Right lobe of liver (tissue), 6 donors: ENCODE measurements around the gene LONP2. TPM values are rescaled to one million over a fixed set of nuclear protein-coding genes. Genes with fewer than 3 reads are reported as not detected.

Experiments
- ATAC-seq, 4 donors: fragments of 200-7000 bp; cut with Tn5 transposase; one replicate each; pipeline ENCODE4 v1.9.1; 2020; ENCODE audit warnings: mild to moderate bottlenecking in 4 of 4, moderate library complexity in 4 of 4
- DNase-seq, 3 donors: peaks; one replicate each; pipeline ENCODE4 v3.0.0-alpha.2; 2020
- H3K27ac ChIP-seq, 3 donors: fragments of 200-600 bp; one replicate each; pipeline ENCODE4 v1.8.0; 2022
- H3K27me3 ChIP-seq, 2 donors: fragments of 200-600 bp; one replicate each; pipeline ENCODE4 v1.8.0; 2022
- H3K36me3 ChIP-seq, 4 donors: fragments of 200-600 bp; sonication (generic) in 1 of 4; one replicate each; pipeline versions ENCODE4 v1.5.1 to v1.8.0; 2017 to 2022; ENCODE audit warnings: control low read depth in 1 of 4
- H3K4me1 ChIP-seq, 4 donors: fragments of 200-600 bp; sonication (generic) in 1 of 4; one replicate each; pipeline versions ENCODE4 v1.5.1 to v1.8.0; 2017 to 2022; ENCODE audit warnings: control low read depth in 1 of 4
- H3K4me3 ChIP-seq, 3 donors: fragments of 200-600 bp; one replicate each; pipeline ENCODE4 v1.8.0; 2022
- H3K9me3 ChIP-seq, 4 donors: fragments of 200-600 bp; sonication (generic) in 1 of 4; one replicate each; pipeline versions ENCODE4 v1.5.1 to v1.8.0; 2017 to 2022; ENCODE audit warnings: control low read depth in 1 of 4
- CTCF ChIP-seq, 4 donors: fragments of 200-600 bp in 3 of 4; fragments of 450-650 bp in 1 of 4; IDR thresholded peaks; one replicate each; pipeline versions ENCODE4 v1.5.1 to v1.8.0; 2016 to 2022; ENCODE audit warnings: antibody characterized with exemption in 4 of 4, mild to moderate bottlenecking in 2 of 4
- POLR2A ChIP-seq: fragments of 450-650 bp; IDR thresholded peaks from one replicate; pipeline ENCODE4 v1.6.1; 2017; ENCODE audit warnings: antibody characterized with exemption, mild to moderate bottlenecking
- WGBS: methylation state at CpG from one replicate; pipeline ENCODE4 v1.1.6; 2018; ENCODE audit warnings: low coverage, low lambda C conversion rate; ENCODE audit not compliant: insufficient coverage; ENCODE audit errors: missing lambda C conversion rate; 5-methylcytosine and 5-hydroxymethylcytosine counted together
- intact Hi-C, 2 donors: fragments of 100-400 bp; cut with DNase I; formaldehyde crosslinking; loops; one replicate each; pipeline versions ENCODE4 v1.11.2 to v1.14.1; 2022
- total RNA-seq, 6 experiments: library from RNA; depleted of rRNA in 2 of 6; stranded (reverse); fragments of >200 nt in 2 of 6; fragmentation: NEBNext Ultra II Directional in 3 of 6; extraction: Animal tissue kit (Norgen Biotek cat#: 25700) in 3 of 6; gene quantifications; one replicate each; pipeline versions ENCODE4 v1.1.0 to v1.2.4, GENCODE V29; 2016 to 2023
- donor health status: DM: no; HTN: yes; CAD: no.
- donor health status: DM: no; HTN: no; CAD: no.
- donor health status: DM: no; HTN: no; CAD: no.
- donor health status: DM: no; HTN: yes; CAD: no.
- donor health status: DM: no; HTN: yes; CAD: no.

The LONP2 gene
- total RNA-seq, 6 experiments from 2014 or later: 102 to 164 (median 153) TPM

- 78% methylated on average over 3 of the region's 3 CpGs for WGBS
- no peaks in the 10 kb centered on the region for H3K36me3 ChIP-seq
- no peaks in the 10 kb centered on the region for H3K4me1 ChIP-seq
- no peak overlapping the region for H3K4me3 ChIP-seq
- DNase-seq (no peak), ATAC-seq (no peak)
- no peaks in the 10 kb centered on the region for H3K9me3 ChIP-seq
- no peaks in the 10 kb centered on the region for H3K27me3 ChIP-seq
- H3K27ac ChIP-seq: no peak overlapping the region
- intact Hi-C loops: no loop called here
- TF ChIP-seq CTCF (IDR thresholded peaks at IDR 0.05) (no peak), POLR2A (no peak)
Measured at GRCh38 chr16:48220891-48221290, 23.2 kb upstream of the LONP2 start.

GRCh38 chr16:48223490-48223889 lies 20.6 kb upstream of the LONP2 start:
- TF ChIP-seq POLR2A (no peak), CTCF (IDR thresholded peaks at IDR 0.05) (no peak)
- H3K27ac ChIP-seq: no peak overlapping the region
- WGBS: 85% methylated on average over 4 of the region's 4 CpGs
- intact Hi-C loops: no loop called here
- H3K36me3 ChIP-seq: no peaks in the 10 kb centered on the region
- peaks cover 0 to 5% (median 0%) of the 10 kb centered on the region in 4 donors for H3K4me1 ChIP-seq
- H3K9me3 ChIP-seq: no peaks in the 10 kb centered on the region
- ATAC-seq (no peak), DNase-seq (no peak)
- H3K4me3 ChIP-seq: no peak overlapping the region
- H3K27me3 ChIP-seq: no peaks in the 10 kb centered on the region

GRCh38 chr16:48225456-48225855 lies 18.6 kb upstream of the LONP2 start:
- intact Hi-C loops: no loop called here
- no peak for DNase-seq
- TF ChIP-seq CTCF (IDR thresholded peaks at IDR 0.05): no peak
- TF ChIP-seq POLR2A: no peak
- H3K36me3 ChIP-seq: no peaks in the 10 kb centered on the region
- WGBS: 82% methylated on average over 5 of the region's 5 CpGs
- H3K27ac ChIP-seq: no peak overlapping the region
- no peaks in the 10 kb centered on the region for H3K9me3 ChIP-seq
- no peaks in the 10 kb centered on the region for H3K27me3 ChIP-seq
- peaks cover 0 to 18% (median 0%) of the 10 kb centered on the region in 4 donors for H3K4me1 ChIP-seq
- no peak for ATAC-seq
- H3K4me3 ChIP-seq: no peak overlapping the region

GRCh38 chr16:48231727-48232492 lies 12.2 kb upstream of the LONP2 start:
- WGBS: 56% methylated on average over 11 of the region's 11 CpGs
- Histone ChIP-seq H3K27me3 (no peaks in the 10 kb centered on the region), H3K9me3 (no peaks in the 10 kb centered on the region), H3K4me3 (no peak overlapping the region), H3K36me3 (no peaks in the 10 kb centered on the region), H3K4me1 (peaks cover 0 to 47% (median 8%) of the 10 kb centered on the region in 4 donors), H3K27ac (no peak overlapping the region)
- TF ChIP-seq CTCF (IDR thresholded peaks at IDR 0.05) (peak; percentile 25 to 56 (median 36)), POLR2A (no peak)
- ATAC-seq (peak in 3 of 4 donors; percentile 22 to 54 (median 22)), DNase-seq (peak in 1 of 3 donors; percentile 59)
- intact Hi-C loops: no loop called here
